Raji (cell line): Measurements from ENCODE around the gene NRG3.

Source experiments
- POLR2A ChIP-seq: IDR thresholded peaks from 2 replicates; pipeline ENCODE4 v1.6.1; 2011; ENCODE audit warnings: low read depth, low read length, control low read depth; ENCODE audit not compliant: insufficient read depth

NRG3 gene

GRCh38 chr10:82452046-82452445 lies 577.1 kb downstream of the NRG3 start:
- no peak for TF ChIP-seq POLR2A

- no peak for TF ChIP-seq POLR2A
These were observed 577.7 kb downstream of the NRG3 start for GRCh38 chr10:82452676-82453075.

- no peak for TF ChIP-seq POLR2A
These were observed 578.8 kb downstream of the NRG3 start for GRCh38 chr10:82453678-82454293.

GRCh38 chr10:82462910-82463551 lies 588.0 kb downstream of the NRG3 start:
- no peak for TF ChIP-seq POLR2A

- TF ChIP-seq POLR2A, result no peak
These were observed 588.6 kb downstream of the NRG3 start for GRCh38 chr10:82463614-82464013.

- no peak for TF ChIP-seq POLR2A
These were observed 589.3 kb downstream of the NRG3 start for GRCh38 chr10:82464191-82464818.

- no peak for TF ChIP-seq POLR2A
These were observed 590.0 kb downstream of the NRG3 start for GRCh38 chr10:82464966-82465365.

- TF ChIP-seq POLR2A, result no peak
These were observed 593.5 kb downstream of the NRG3 start for GRCh38 chr10:82468453-82468852.

GRCh38 chr10:82472406-82473335 lies 597.7 kb downstream of the NRG3 start:
- no peak for TF ChIP-seq POLR2A

- no peak for TF ChIP-seq POLR2A
These were observed 602.8 kb downstream of the NRG3 start for GRCh38 chr10:82477776-82478175.

- no peak for TF ChIP-seq POLR2A
These were observed 617.7 kb downstream of the NRG3 start for GRCh38 chr10:82492647-82493046.

- TF ChIP-seq POLR2A, result no peak
These were observed 621.1 kb downstream of the NRG3 start for GRCh38 chr10:82496114-82496513.

- TF ChIP-seq POLR2A, result no peak
These were observed 622.4 kb downstream of the NRG3 start for GRCh38 chr10:82497439-82497838.

GRCh38 chr10:82498976-82499375 lies 624.0 kb downstream of the NRG3 start:
- no peak for TF ChIP-seq POLR2A

- TF ChIP-seq POLR2A, result no peak
These were observed 630.0 kb downstream of the NRG3 start for GRCh38 chr10:82505009-82505408.

- TF ChIP-seq POLR2A, result no peak
These were observed 631.8 kb downstream of the NRG3 start for GRCh38 chr10:82506680-82507376.
